ENCODE data around the gene TENM4.
"Not testable (repeated sequence)": the region's sequence is repeated elsewhere in the genome, so short reads cannot be mapped to it uniquely, and the experiment has no call there.

The TENM4 gene

GRCh38 chr11:79208126-79208525 is 232.7 kb downstream of the TENM4 start:
- DNase-seq (ENCODE audit: low read depth), result no peak

- DNase-seq (ENCODE audit: low read depth), result no peak
Observed at GRCh38 chr11:79206951-79207350, 233.9 kb downstream of the TENM4 start.

DNA sequence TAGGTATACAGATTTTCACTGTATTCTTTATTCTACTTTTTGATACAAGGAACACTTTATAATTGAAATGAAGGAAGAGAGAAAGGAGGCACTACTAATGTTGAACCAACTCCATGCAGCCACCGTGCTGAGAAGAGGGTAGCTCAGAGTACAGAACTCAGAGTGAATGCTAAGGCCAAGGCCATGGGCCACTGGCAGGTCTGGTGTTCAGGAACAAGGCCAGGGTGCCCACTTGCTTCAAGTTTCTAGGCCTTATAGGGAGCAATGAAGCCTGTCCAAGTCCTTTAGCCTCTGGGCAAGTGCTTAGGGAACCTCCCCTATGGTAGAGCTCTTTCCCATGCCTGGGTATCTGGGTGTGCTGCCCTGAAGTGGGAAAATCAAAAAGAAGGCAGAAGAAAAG is 235.0 kb downstream of the TENM4 start:
- DNase-seq (ENCODE audit: low read depth), result no peak

DNA sequence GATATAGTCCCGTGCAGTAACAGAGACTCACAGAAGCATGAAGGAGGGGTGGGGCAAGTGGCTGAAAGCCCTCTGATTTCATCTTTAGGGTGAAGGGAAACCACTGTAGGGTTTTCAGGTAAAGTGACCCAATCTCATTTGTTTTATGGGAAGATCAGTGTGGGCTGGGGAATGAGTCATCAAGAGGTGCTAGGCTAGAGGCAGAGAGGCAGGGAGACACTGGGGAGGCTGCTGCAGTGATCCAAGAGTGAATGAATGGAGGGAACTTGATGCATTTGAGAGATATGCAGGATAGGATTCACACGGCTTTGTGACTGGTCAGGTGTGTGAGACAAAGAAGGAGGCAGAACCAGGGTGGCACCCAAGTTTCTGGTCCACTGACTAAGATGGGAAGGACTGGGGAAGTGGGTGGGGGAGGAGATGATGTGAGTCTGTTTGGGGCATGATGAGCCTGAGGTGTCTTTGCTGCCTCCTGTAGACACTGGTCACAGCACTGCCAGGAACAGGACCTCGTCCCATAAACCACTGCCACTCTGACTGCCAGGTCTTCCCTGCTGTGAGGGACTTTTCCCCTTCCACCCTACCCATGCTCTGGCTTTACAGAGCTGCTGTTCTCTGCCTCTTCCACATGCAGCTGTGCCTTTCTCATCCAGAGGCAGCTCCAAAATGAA is 239.0 kb downstream of the TENM4 start:
- DNase-seq (ENCODE audit: low read depth), result no peak

DNA sequence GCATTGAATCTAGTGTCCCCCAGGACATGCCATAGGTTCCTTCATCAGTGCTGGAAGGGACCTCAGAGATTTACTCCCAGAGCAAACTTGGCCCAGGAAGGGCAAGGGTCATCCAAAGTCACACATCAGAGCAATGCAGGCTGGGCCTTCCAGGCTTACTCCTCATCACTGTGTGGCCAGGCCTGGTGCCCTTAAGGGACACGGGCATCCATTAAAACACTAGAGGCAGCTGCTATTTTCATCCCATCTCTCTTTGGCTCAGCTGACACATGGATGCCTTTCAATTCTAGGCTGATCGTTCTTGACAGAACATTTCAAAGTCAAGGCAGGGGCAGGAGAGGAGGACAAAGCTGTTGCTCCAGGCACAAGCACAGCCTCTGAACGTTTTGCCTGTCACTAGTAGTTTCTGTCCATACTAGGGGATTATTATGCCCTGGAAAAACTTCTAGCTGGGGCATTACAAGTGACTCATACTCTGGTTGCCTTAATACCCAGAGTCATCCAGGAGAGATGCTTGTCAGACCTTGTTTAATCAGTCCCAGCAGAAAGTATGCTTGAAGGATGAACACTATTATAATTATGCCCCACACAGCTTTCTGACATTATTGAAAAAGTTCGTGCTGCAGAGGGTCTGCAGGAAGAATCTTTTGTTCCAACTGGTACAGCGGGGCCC is 240.3 kb downstream of the TENM4 start:
- DNase-seq (ENCODE audit: low read depth), result no peak

DNA sequence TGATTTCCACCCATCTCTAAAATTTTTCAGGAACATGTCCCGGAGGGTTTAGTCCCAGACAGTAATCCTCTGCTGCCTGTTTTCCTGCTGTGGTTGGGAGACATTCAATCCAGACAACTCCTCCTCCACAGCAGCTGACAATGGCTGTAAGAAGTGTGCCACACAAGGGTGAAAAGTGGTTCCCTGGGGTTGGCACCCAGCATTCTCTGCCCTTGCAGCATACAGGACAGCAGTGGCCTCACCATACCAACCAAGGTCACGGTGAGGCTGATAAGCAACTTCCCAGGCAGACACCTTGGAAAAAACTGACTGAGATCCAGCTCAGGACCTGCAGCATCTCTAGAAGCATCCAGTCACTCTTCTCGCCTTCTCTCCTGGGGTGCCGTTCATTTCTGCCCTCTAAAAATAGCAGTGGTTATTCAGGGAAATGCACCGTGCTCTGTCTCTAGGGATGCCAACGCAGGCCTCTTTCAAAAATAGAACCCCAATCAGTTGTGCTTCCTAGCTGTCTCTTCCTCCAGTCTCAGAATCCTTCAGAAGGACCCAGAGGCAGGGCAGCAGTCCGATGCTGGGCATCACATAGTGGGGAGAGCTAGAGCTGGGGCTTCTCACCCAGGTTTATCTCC is 241.0 kb downstream of the TENM4 start:
- no peak for DNase-seq (ENCODE audit: low read depth)

DNA sequence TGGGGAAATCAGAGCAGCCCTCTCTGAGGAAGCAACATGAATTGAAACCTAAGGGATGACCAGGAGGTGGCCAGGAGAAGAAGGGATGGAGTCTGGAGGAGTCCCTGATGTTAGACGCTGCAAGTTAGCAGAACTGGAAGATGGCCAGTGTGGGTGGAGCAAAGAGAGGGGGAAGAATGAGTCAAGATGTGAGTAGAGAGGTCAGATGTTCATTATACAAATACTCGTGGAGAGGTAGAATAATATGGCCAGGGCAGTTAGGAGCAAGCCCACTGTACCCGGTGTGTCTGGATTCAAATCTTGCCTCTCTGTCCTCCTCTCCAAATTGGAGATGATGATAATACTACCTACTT is 242.0 kb downstream of the TENM4 start:
- no peak for DNase-seq (ENCODE audit: low read depth)

- no peak for DNase-seq (ENCODE audit: low read depth)
Observed at GRCh38 chr11:79198203-79198897, 242.5 kb downstream of the TENM4 start.

- DNase-seq (ENCODE audit: low read depth), result no peak
Observed at GRCh38 chr11:79196950-79197349, 243.9 kb downstream of the TENM4 start.

DNA sequence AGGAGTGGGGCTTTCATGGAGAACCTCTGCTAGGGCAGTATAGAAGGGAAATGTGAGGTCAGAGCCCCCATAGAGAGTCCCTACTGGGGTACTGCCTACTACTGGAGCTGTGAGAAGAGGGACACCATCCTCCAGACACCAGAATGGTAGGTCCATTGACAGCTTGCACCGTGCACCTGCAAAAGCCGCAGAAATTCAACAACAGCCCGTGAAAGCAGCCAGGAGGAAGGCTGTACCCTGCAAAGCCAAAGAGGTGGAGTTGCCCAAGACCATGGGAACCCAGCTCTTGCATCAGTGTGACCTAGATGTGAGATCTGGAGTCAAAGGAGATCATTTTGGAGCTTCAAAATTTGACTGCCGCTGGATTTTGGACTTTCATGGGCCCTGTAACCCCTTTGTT is 245.6 kb downstream of the TENM4 start:
- no peak for DNase-seq (ENCODE audit: low read depth)

- no peak for DNase-seq (ENCODE audit: low read depth)
Observed at GRCh38 chr11:79193663-79194310, 247.0 kb downstream of the TENM4 start.

DNA sequence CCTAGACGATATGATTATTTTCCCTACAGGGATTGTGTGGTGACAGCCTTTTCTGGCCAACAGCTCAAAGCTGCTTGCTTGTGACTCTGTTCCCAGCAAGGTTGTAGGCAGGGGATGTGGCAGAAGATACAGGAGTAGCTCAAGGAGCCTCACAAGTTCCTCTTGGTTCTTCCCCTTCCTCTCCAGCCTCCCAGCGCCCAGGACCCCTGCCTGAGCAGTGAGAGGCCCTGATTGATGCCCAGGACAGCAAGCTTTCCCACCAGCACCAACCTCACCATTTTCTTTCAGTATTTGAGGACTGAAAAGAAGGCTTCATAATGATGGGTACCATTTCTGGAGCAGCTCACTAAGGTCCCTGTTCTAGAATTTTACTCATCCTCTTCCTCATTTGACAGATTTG is 248.0 kb downstream of the TENM4 start:
- no peak for DNase-seq (ENCODE audit: low read depth)

GRCh38 chr11:79191716-79192115 is 249.1 kb downstream of the TENM4 start:
- DNase-seq (ENCODE audit: low read depth), result not testable (repeated sequence)

DNA sequence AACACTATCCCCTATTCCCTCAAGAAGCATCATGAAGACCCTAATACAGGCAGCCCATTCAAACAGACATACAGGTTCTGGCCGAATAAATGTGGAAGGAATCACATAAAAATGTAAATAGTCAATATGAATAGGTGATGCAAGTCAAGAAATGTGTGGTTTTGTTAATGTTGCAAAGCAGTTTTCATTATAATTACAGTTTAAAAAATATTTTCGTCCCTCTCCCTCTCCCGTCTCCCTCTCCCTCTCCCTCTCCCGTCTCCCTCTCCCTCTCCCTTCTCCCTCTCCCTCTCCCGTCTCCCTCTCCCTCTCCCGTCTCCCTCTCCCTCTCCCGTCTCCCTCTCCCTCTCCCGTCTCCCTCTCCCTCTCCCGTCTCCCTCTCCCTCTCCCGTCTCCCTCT is 250.3 kb downstream of the TENM4 start:
- DNase-seq (ENCODE audit: low read depth), result not testable (repeated sequence)

DNA sequence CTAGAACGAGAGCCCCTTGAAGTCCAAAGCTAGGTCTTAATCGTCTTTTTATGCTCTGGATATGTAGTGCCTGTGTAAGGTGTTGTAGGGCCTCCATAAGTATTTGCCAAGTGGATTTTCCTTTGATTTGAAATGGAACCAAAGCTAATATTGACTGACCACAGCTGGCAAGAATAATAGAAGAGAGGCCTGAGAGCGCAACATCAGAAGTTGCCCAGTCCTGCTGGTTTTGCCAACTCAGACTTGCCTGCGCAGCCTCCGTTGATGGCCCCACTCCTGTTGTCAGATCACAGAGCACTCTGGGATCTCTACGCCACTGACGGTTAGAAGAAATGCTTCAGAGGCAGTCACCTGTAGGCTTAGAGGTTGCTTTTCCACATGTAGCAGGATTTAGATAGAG is 251.2 kb downstream of the TENM4 start:
- DNase-seq (ENCODE audit: low read depth), result no peak

GRCh38 chr11:79189055-79189454 is 251.8 kb downstream of the TENM4 start:
- no peak for DNase-seq (ENCODE audit: low read depth)

- DNase-seq (ENCODE audit: low read depth), result no peak
Observed at GRCh38 chr11:79186669-79187068, 254.2 kb downstream of the TENM4 start.

DNA sequence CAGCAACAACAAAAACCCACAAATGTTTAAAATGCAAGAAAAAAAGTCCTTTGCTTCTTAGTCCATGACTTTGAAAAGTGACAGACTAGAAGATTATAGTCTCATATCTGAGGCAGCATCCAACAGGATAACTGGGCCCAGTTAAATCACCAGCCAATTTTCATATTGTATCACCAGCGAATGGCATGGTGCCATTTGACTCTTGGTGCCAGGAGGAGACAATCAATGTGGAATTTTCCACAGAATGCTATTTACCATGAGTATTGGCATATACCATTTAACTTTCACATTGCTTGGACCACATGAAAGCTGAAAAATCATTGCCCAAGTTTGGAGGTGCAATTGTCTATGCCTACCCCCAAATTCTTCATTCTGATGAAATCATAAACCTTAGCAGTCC is 255.5 kb downstream of the TENM4 start:
- DNase-seq (ENCODE audit: low read depth), result no peak

DNA sequence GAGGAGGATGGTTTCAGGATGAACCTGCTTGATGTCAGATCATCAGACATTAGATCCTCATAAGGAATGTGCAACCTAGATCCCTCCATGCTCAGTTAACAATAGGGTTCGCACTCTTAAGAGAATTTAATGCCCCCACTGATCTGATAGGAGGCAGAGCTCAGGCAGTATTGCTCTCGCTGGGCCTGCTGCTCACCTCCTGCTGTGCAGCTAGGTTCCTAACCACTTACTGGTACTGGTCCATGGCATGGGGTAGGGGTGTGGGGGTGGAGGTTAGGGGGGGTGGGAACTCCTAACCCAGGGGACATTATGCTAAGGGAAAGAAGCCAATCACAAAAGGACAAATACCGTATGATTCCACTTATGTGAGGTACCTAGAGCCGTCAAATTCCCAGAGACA is 256.5 kb downstream of the TENM4 start:
- DNase-seq (ENCODE audit: low read depth), result no peak

DNA sequence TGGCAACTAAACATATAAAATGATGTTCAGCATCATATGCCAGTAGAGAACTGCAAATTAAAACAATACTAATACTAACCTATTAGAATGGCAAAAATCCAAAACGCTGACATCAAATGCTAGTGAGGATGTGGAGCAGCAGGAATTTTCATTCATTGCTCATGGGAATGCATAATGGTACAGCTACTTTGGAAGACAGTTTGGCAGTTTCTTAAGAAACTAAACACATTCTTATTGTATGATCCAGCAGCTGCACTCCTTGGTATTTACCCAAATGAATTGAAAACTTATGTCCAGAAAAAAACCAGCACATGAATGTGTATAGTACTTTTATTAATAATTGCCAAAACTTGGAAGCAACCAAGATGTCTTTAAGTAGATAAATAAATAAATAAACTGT is 258.0 kb downstream of the TENM4 start:
- no peak for DNase-seq (ENCODE audit: low read depth)

- DNase-seq (ENCODE audit: low read depth), result no peak
Observed at GRCh38 chr11:79179087-79179486, 261.7 kb downstream of the TENM4 start.
